Keratinocyte (primary cell): Measurements from ENCODE around the gene C9orf43. TPM values are rescaled to one million over a fixed set of nuclear protein-coding genes. Genes with fewer than 3 reads are reported as not detected.

Source experiments
- DNase-seq: peaks from one replicate; pipeline ENCODE4 v3.0.0-alpha.2; 2011; ENCODE audit warnings: low read depth, missing footprints, low spot score
- FAIRE-seq: peaks from 2 replicates; lab custom pipeline; 2011; peaks lifted over from hg19 to GRCh38; lab: Jason Lieb, UNC
- H2AFZ ChIP-seq: 2 replicates; pipeline ENCODE4 v1.6.0; 2012; ENCODE audit warnings: low read length, control low read depth, inconsistent platforms; ENCODE audit not compliant: control insufficient read depth
- H3K27ac ChIP-seq: 2 replicates; pipeline ENCODE4 v1.5.1; 2011; ENCODE audit warnings: low read length; ENCODE audit not compliant: control insufficient read depth, insufficient read depth
- H3K27me3 ChIP-seq: 3 replicates; pipeline ENCODE4 v1.6.0; 2011; ENCODE audit warnings: low read length; ENCODE audit not compliant: control insufficient read depth, insufficient read depth; ENCODE audit errors: extremely low read depth
- H3K36me3 ChIP-seq, 2 experiments: 2 replicates in 1 of 2; 3 replicates in 1 of 2; pipeline ENCODE4 v1.5.1; 2011; ENCODE audit warnings: low read length in 2 of 2, mild to moderate bottlenecking in 1 of 2; ENCODE audit not compliant: control insufficient read depth in 2 of 2, insufficient read depth in 2 of 2; ENCODE audit errors: extremely low read depth in 1 of 2
- H3K4me1 ChIP-seq: 3 replicates; pipeline ENCODE4 v1.5.1; 2011; ENCODE audit warnings: low read length; ENCODE audit not compliant: control insufficient read depth, insufficient read depth; ENCODE audit errors: extremely low read depth
- H3K4me2 ChIP-seq: 3 replicates; pipeline ENCODE4 v1.6.0; 2011; ENCODE audit warnings: low read depth, low read length; ENCODE audit not compliant: control insufficient read depth, insufficient read depth; ENCODE audit errors: extremely low read depth
- H3K4me3 ChIP-seq, 3 experiments: fragments of 200-600 bp in 1 of 3; sonication (generic) in 1 of 3; 2 replicates in 2 of 3; 3 replicates in 1 of 3; pipeline ENCODE4 v1.5.1; 2011 to 2016; ENCODE audit warnings: low read length in 3 of 3, mild to moderate bottlenecking in 3 of 3, control low read depth in 2 of 3, inconsistent platforms in 1 of 3, low read depth in 1 of 3, mixed read lengths in 1 of 3, mixed run types in 1 of 3, moderate library complexity in 1 of 3; ENCODE audit not compliant: control insufficient read depth in 2 of 3, insufficient read depth in 2 of 3; ENCODE audit errors: extremely low read depth in 1 of 3
- H3K79me2 ChIP-seq: 2 replicates; pipeline ENCODE4 v1.6.0; 2012; ENCODE audit warnings: low read length; ENCODE audit not compliant: control insufficient read depth, insufficient read depth
- H3K9ac ChIP-seq: 3 replicates; pipeline ENCODE4 v1.6.0; 2011; ENCODE audit warnings: low read length; ENCODE audit not compliant: control insufficient read depth, insufficient read depth; ENCODE audit errors: extremely low read depth
- H3K9me1 ChIP-seq: 3 replicates; pipeline ENCODE4 v1.6.0; 2011; ENCODE audit warnings: low read length; ENCODE audit not compliant: control insufficient read depth, insufficient read depth; ENCODE audit errors: extremely low read depth
- H3K9me3 ChIP-seq: 2 replicates; pipeline ENCODE4 v1.5.1; 2012; ENCODE audit warnings: low read depth, low read length; ENCODE audit not compliant: control insufficient read depth
- H4K20me1 ChIP-seq: 3 replicates; pipeline ENCODE4 v1.6.0; 2011; ENCODE audit warnings: low read length; ENCODE audit not compliant: control insufficient read depth, insufficient read depth; ENCODE audit errors: extremely low read depth
- EZH2 ChIP-seq: IDR thresholded peaks from one replicate; pipeline ENCODE4 v1.6.1; 2012; ENCODE audit warnings: inconsistent platforms, mild to moderate bottlenecking, low read length, moderate library complexity
- dilution Hi-C: fragments of 300-500 bp; cut with MboI; formaldehyde crosslinking; loops from one replicate; pipeline ENCODE4 v1.7.0; 2020; ENCODE audit warnings: low sequenced_read_pairs; ENCODE audit not compliant: extremely low pct_ligation_motif_present
- polyA plus RNA-seq, 5 experiments: library from polyadenylated mRNA; depleted of rRNA in 3 of 5; stranded (reverse) in 3 of 5; stranded (forward) in 1 of 5; unstranded in 1 of 5; fragments of >200 nt; gene quantifications; 1 replicate in 1 of 5; 2 replicates in 3 of 5; 3 replicates in 1 of 5; pipeline versions ENCODE4 v1.2.1 to v1.2.3, GENCODE V29; 2011 to 2012; ENCODE audit warnings: missing spikeins in 2 of 5, low read depth in 1 of 5, low replicate concordance in 1 of 5
- TF ChIP-seq, protein P1 (sequence below), 3 experiments: IDR thresholded peaks in 1 of 3; conservative IDR thresholded peaks in 1 of 3; optimal IDR thresholded peaks in 1 of 3; 2 replicates in 2 of 3; 3 replicates in 1 of 3; pipeline versions ENCODE3 to v1.5.1; 2011; ENCODE audit warnings: low read length in 3 of 3, mild to moderate bottlenecking in 3 of 3, moderate library complexity in 2 of 3, control low read depth in 1 of 3, inconsistent platforms in 1 of 3; ENCODE audit not compliant: insufficient read depth in 2 of 3; ENCODE audit errors: extremely low read depth in 1 of 3

C9orf43 gene
- polyA plus RNA-seq, 1 donor (not counting 4 experiments of a cell fraction or from before 2014, with no cell fraction given), result 0.75 TPM

DNA sequence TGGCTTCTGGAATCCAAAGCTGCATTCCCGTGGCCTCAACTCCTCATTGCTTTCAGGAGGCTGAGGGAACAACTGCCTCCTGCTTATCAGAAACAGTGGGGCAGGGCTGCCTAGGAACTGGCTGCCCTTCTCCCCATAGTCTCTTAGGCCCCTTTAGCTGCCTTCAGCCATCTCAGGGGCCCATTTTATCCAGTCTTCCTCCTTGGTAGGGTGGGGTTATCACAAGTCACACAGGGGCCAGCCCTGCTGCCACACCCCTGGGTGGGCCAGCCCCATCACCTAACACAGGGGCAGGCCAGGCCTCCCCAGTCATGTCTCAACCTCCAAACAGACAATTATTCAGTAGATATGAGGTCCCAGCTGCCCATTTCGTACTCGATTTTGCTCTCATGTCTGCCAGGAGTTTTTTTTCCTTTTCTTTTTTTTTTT, 13.3 kb upstream of the C9orf43 start:
- TF ChIP-seq, protein P1, sequence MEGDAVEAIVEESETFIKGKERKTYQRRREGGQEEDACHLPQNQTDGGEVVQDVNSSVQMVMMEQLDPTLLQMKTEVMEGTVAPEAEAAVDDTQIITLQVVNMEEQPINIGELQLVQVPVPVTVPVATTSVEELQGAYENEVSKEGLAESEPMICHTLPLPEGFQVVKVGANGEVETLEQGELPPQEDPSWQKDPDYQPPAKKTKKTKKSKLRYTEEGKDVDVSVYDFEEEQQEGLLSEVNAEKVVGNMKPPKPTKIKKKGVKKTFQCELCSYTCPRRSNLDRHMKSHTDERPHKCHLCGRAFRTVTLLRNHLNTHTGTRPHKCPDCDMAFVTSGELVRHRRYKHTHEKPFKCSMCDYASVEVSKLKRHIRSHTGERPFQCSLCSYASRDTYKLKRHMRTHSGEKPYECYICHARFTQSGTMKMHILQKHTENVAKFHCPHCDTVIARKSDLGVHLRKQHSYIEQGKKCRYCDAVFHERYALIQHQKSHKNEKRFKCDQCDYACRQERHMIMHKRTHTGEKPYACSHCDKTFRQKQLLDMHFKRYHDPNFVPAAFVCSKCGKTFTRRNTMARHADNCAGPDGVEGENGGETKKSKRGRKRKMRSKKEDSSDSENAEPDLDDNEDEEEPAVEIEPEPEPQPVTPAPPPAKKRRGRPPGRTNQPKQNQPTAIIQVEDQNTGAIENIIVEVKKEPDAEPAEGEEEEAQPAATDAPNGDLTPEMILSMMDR (optimal IDR thresholded peaks at IDR 0.05 in 1 of 3, IDR thresholded peaks at IDR 0.05 in 1 of 3, conservative IDR thresholded peaks at IDR 0.05 in 1 of 3; ENCODE audit: extremely low read depth in 1 of 3, insufficient read depth in 2 of 3, low read length in 3 of 3), result no peak
- Histone ChIP-seq H3K9me3 (no peaks in the 10 kb centered on the region), H3K9ac (no peak overlapping the region), H3K4me3 (no peak overlapping the region), H3K79me2 (no peaks in the 10 kb centered on the region), H3K36me3 (peaks cover 0 to 3% of the 10 kb centered on the region in 2 experiments), H4K20me1 (no peaks in the 10 kb centered on the region), H3K9me1 (no peaks in the 10 kb centered on the region), H2AFZ (no peak overlapping the region), H3K4me1 (peaks cover 25% of the 10 kb centered on the region), H3K27ac (no peak overlapping the region), H3K27me3 (no peaks in the 10 kb centered on the region), H3K4me2 (no peak overlapping the region)
- FAIRE-seq (no peak), DNase-seq (no peak)
- dilution Hi-C loops, result no loop called here

DNA sequence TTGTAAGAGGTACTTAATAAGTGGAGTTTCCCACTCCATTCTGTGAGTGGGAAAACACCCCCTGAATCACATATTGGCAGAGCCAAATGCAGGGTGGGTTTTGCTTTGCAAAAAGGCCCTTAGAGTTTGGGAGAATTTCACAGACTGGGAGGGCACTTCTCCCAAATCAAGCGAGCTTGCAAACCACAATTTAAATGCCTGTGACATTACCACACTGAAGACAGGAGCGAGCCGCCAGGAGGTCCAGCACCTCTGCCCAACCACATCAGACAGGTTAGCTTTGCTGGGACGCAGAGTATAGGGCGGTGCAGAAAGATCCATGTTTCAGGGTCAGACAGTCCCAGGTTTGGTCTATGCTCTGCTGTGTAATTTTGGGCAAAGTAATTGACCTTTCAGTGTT, 11.8 kb upstream of the C9orf43 start:
- FAIRE-seq, result no peak
- Histone ChIP-seq H3K4me2 (no peak overlapping the region), H3K4me1 (peaks cover 25% of the 10 kb centered on the region), H3K79me2 (no peaks in the 10 kb centered on the region), H3K27ac (no peak overlapping the region), H3K36me3 (peaks cover 0 to 2% of the 10 kb centered on the region in 2 experiments), H4K20me1 (no peaks in the 10 kb centered on the region), H3K9me1 (no peaks in the 10 kb centered on the region), H3K27me3 (no peaks in the 10 kb centered on the region), H2AFZ (no peak overlapping the region), H3K9ac (no peak overlapping the region), H3K4me3 (no peak overlapping the region), H3K9me3 (no peaks in the 10 kb centered on the region)
- TF ChIP-seq EZH2, result no peak
- TF ChIP-seq, protein P1 (optimal IDR thresholded peaks at IDR 0.05 in 1 of 3, IDR thresholded peaks at IDR 0.05 in 1 of 3, conservative IDR thresholded peaks at IDR 0.05 in 1 of 3; ENCODE audit: extremely low read depth in 1 of 3, insufficient read depth in 2 of 3, low read length in 3 of 3), result no peak
- dilution Hi-C loops, result no loop called here
- DNase-seq, result no peak
